Psoas muscle (tissue), 8 donors: ENCODE results near the gene TRPV3. TPM values are rescaled to one million over a fixed set of nuclear protein-coding genes. Genes with fewer than 3 reads are reported as not detected.

ENCODE experiments used
- ATAC-seq, 4 donors: fragments of 200-7000 bp; cut with Tn5 transposase; one replicate each; pipeline ENCODE4 v1.9.1; 2020; ENCODE audit warnings: moderate library complexity in 3 of 4, mild to moderate bottlenecking in 2 of 4
- DNase-seq, 2 donors: peaks; one replicate each; pipeline ENCODE4 v3.0.0-alpha.2; 2020
- H3K27ac ChIP-seq: fragments of 200-600 bp; one replicate; pipeline ENCODE4 v1.8.0; 2022
- H3K27me3 ChIP-seq, 3 donors: fragments of 200-600 bp in 1 of 3; one replicate each; pipeline versions ENCODE4 v1.6.1 to v1.8.0; 2013 to 2022; ENCODE audit warnings: low read length in 2 of 3, mild to moderate bottlenecking in 2 of 3, moderate library complexity in 1 of 3; ENCODE audit not compliant: insufficient read depth in 3 of 3
- H3K36me3 ChIP-seq, 2 donors: fragments of 200-600 bp in 1 of 2; one replicate each; pipeline versions ENCODE4 v1.6.1 to v1.8.0; 2013 to 2022; ENCODE audit warnings: low read depth in 1 of 2, mild to moderate bottlenecking in 1 of 2, moderate library complexity in 1 of 2; ENCODE audit not compliant: insufficient read depth in 1 of 2
- H3K4me1 ChIP-seq: fragments of 200-600 bp; one replicate; pipeline ENCODE4 v1.8.0; 2022
- H3K4me3 ChIP-seq: fragments of 200-600 bp; one replicate; pipeline ENCODE4 v1.8.0; 2022; ENCODE audit warnings: mild to moderate bottlenecking
- H3K9me3 ChIP-seq: fragments of 200-600 bp; one replicate; pipeline ENCODE4 v1.8.0; 2022
- CTCF ChIP-seq: fragments of 200-600 bp; IDR thresholded peaks from one replicate; pipeline ENCODE4 v1.8.0; 2022; ENCODE audit warnings: antibody characterized with exemption
- WGBS, 3 donors: extraction: QIAGEN DNeasy Blood & Tissue Kit; methylation state at CpG; one replicate each; pipeline versions ENCODE4 v1.1.6 to v1.1.7; 2013; 5-methylcytosine and 5-hydroxymethylcytosine counted together
- intact Hi-C, 2 donors: fragments of 100-400 bp; cut with DNase I; formaldehyde crosslinking; loops; one replicate each; pipeline versions ENCODE4 v1.11.0 to v1.14.2; 2022
- polyA plus RNA-seq, 3 donors: library from polyadenylated mRNA; stranded (reverse); fragments of 200-250 nt; gene quantifications; one replicate each; pipeline ENCODE4 v1.2.3, GENCODE V29; 2013
- total RNA-seq, 4 donors: library from RNA; stranded (reverse); fragmentation: NEBNext Ultra II Directional in 2 of 4; extraction: Animal tissue kit (Norgen Biotek cat#: 25700) in 2 of 4; gene quantifications; one replicate each; pipeline versions ENCODE4 v1.2.1 to v1.2.4, GENCODE V29; 2021 to 2023
- donor health status: healthy with polysubstance abuse.
- donor health status: DM: no; HTN: no; CAD: no; lungs with moderate emphysema.
- donor health status: Bipolar disorder and iron deficiency.
- donor health status: healthy.
- donor health status: DM: yes; HTN: yes; CAD: no.
- donor health status: DM: no; HTN: no; CAD: no.
- donor health status: DM: no; HTN: no; CAD: no.
- donor health status: DM: yes; HTN: yes; CAD: no.

The TRPV3 gene
- total and polyA plus RNA-seq, 7 donors: 0.32 to 10.1 (median 0.71) TPM

- no peak overlapping the region for H3K27ac ChIP-seq
- whole genome bisulfite sequencing, 3 donors: 84 to 90% (median 85%) methylated on average over 6 of the region's 6 CpGs
- no peaks in the 10 kb centered on the region for H3K4me1 ChIP-seq
- TF ChIP-seq CTCF: no peak
- H3K9me3 ChIP-seq: no peaks in the 10 kb centered on the region
- no peaks in the 10 kb centered on the region for H3K36me3 ChIP-seq
- H3K27me3 ChIP-seq: no peaks in the 10 kb centered on the region
- ATAC-seq (peak in 2 of 4 donors; percentile 24 to 33), DNase-seq (no peak)
- no peak overlapping the region for H3K4me3 ChIP-seq
- intact Hi-C loops: no loop called here
Measured at GRCh38 chr17:3551189-3551588, 6.4 kb downstream of the TRPV3 start.

GRCh38 chr17:3549610-3550162, 7.9 kb downstream of the TRPV3 start:
- no peak for TF ChIP-seq CTCF
- no peaks in the 10 kb centered on the region for H3K4me1 ChIP-seq
- DNase-seq (no peak), ATAC-seq (no peak)
- 94 to 98% (median 98%) methylated on average over 2 of the region's 2 CpGs for WGBS, 3 donors
- no peaks in the 10 kb centered on the region for H3K9me3 ChIP-seq
- H3K27me3 ChIP-seq: no peaks in the 10 kb centered on the region
- H3K27ac ChIP-seq: no peak overlapping the region
- H3K4me3 ChIP-seq: no peak overlapping the region
- intact Hi-C loops: no loop called here
- no peaks in the 10 kb centered on the region for H3K36me3 ChIP-seq

- intact Hi-C loops: no loop called here
- no peak for TF ChIP-seq CTCF
- H3K27me3 ChIP-seq: no peaks in the 10 kb centered on the region
- H3K4me1 ChIP-seq: no peaks in the 10 kb centered on the region
- no peak overlapping the region for H3K27ac ChIP-seq
- no peak overlapping the region for H3K4me3 ChIP-seq
- ATAC-seq (peak in 1 of 4 donors; percentile 6), DNase-seq (no peak)
- no peaks in the 10 kb centered on the region for H3K36me3 ChIP-seq
- H3K9me3 ChIP-seq: no peaks in the 10 kb centered on the region
- 53 to 84% (median 66%) methylated on average over 9 to 11 of the region's 11 CpGs for WGBS, 3 donors
Measured at GRCh38 chr17:3547628-3548027, 10.0 kb downstream of the TRPV3 start.

GRCh38 chr17:3546997-3547396, 10.6 kb downstream of the TRPV3 start:
- Histone ChIP-seq H3K4me1 (no peaks in the 10 kb centered on the region), H3K9me3 (no peaks in the 10 kb centered on the region), H3K27ac (no peak overlapping the region), H3K27me3 (no peaks in the 10 kb centered on the region), H3K36me3 (no peaks in the 10 kb centered on the region), H3K4me3 (no peak overlapping the region)
- peak in 1 of 2 donors; percentile 8 for DNase-seq
- intact Hi-C loops: no loop called here
- ATAC-seq: no peak
- no peak for TF ChIP-seq CTCF
- 90 to 93% (median 92%) methylated on average over 8 of the region's 8 CpGs for WGBS, 3 donors

GRCh38 chr17:3546521-3546920, 11.1 kb downstream of the TRPV3 start:
- Histone ChIP-seq H3K27me3 (no peaks in the 10 kb centered on the region), H3K36me3 (no peaks in the 10 kb centered on the region), H3K27ac (no peak overlapping the region), H3K4me3 (no peak overlapping the region), H3K4me1 (no peaks in the 10 kb centered on the region), H3K9me3 (no peaks in the 10 kb centered on the region)
- no peak for ATAC-seq
- DNase-seq: no peak
- TF ChIP-seq CTCF: no peak
- intact Hi-C loops: no loop called here
- 92 to 98% (median 95%) methylated on average over 1 to 5 of the region's 5 CpGs for WGBS, 3 donors
